SJSA1 (cell line): Measurements from ENCODE around the gene TCERG1. TPM values are rescaled to one million over a fixed set of nuclear protein-coding genes. Genes with fewer than 3 reads are reported as not detected.

Experiments used
- DNase-seq, 2 experiments: peaks; one replicate each; pipeline ENCODE4 v3.0.0-alpha.2; 2015 to 2020; ENCODE audit warnings: low spot score in 2 of 2, low read depth in 1 of 2
- H3K27ac ChIP-seq: fragments of 250-450 bp; sonication (Bioruptor Pico); 2 replicates; pipeline ENCODE4 v1.5.1; 2020; ENCODE audit warnings: mild to moderate bottlenecking, moderate library complexity
- H3K27me3 ChIP-seq: fragments of 250-450 bp; sonication (Bioruptor Pico); replicated peaks from 2 replicates; pipeline ENCODE4 v1.5.1; 2020; ENCODE audit warnings: mild to moderate bottlenecking, moderate library complexity
- H3K36me3 ChIP-seq: fragments of 250-450 bp; sonication (Bioruptor Pico); 2 replicates; pipeline ENCODE4 v1.5.1; 2020; ENCODE audit warnings: mild to moderate bottlenecking
- H3K4me1 ChIP-seq: fragments of 250-450 bp; sonication (Bioruptor Pico); replicated peaks from 2 replicates; pipeline ENCODE4 v1.6.1; 2021; ENCODE audit warnings: mild to moderate bottlenecking
- H3K4me3 ChIP-seq: fragments of 250-450 bp; sonication (Bioruptor Pico); 2 replicates; pipeline ENCODE4 v1.5.1; 2020; ENCODE audit warnings: mild to moderate bottlenecking
- H3K9me3 ChIP-seq: fragments of 250-450 bp; sonication (Bioruptor Pico); replicated peaks from 2 replicates; pipeline ENCODE4 v1.5.1; 2020; ENCODE audit warnings: mild to moderate bottlenecking
- total RNA-seq: library from RNA; depleted of rRNA; stranded (reverse); fragments of >200 nt; shearing (Covaris generic); gene quantifications from 2 replicates; pipeline ENCODE4 v1.2.3, GENCODE V29; 2014

Gene TCERG1
- total RNA-seq, 1 experiment from 2014 or later: 84.3 TPM

- 0 out of 2 replicates have a peak, but pooled peaks cover 3% of the 10 kb centered on the region for H3K27me3 ChIP-seq
- no peak overlapping the region for H3K4me3 ChIP-seq
- no peaks in the 10 kb centered on the region for H3K9me3 ChIP-seq
- no peaks in the 10 kb centered on the region for H3K4me1 ChIP-seq
- H3K36me3 ChIP-seq: peaks cover 24% of the 10 kb centered on the region
- no peak overlapping the region for H3K27ac ChIP-seq
- DNase-seq: no peak
Observed at GRCh38 chr5:146515473-146516150, 68.5 kb downstream of the TCERG1 start.

DNA sequence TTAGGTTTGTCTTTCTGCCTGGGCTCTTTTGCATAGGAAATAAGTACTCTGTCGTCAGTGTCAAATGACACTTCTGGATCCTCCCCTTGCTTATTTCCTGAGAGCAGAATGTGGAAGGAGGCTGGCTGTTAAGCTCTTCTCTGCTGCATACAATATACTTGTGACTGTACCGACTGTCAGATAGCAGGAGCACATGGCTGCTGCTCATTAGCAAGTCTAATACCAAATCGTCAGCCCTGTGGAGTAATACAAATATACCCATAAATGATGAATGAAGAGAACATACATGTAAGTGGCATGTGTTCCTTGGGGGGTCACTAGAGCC, 69.0 kb downstream of the TCERG1 start, which contains the start of gene GPR151:
TSS of gene GPR151 (minus strand) at position 40 of the 325 bp plus-strand sequence. CDS start 77 bp downstream, outside the sequence.
- DNase-seq: no peak

DNA sequence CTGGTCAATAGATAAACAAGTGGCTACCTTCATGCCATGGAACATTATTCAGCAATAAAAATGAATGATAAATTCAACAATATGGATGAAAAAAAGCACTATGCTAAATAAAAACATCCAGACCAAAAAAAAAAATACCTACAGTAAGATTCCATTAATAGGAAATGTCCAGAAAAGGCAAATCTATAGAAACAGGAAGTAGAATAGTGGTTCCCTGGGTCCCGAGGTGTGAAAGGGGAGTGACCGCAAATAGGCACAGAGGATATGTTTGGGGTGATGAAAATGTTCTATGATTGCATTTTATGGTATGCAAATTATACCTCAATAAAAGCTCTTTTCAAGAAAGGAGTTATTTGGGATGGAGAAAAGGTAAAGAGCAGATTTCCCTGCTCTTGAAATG, 72.4 kb downstream of the TCERG1 start:
- no peak overlapping the region for H3K27ac ChIP-seq
- no peaks in the 10 kb centered on the region for H3K4me1 ChIP-seq
- peaks cover 3% of the 10 kb centered on the region; the same call in 1 of the 2 replicates for H3K27me3 ChIP-seq
- no peaks in the 10 kb centered on the region for H3K9me3 ChIP-seq
- no peak overlapping the region for H3K4me3 ChIP-seq
- H3K36me3 ChIP-seq: no peaks in the 10 kb centered on the region
- DNase-seq: no peak

More for the DNA sequence above, 69.0 kb downstream of the TCERG1 start, which contains the start of gene GPR151:
- no peak within 1 kb of the TSS for H3K4me3 ChIP-seq
- no peaks in the 10 kb centered on the region for H3K9me3 ChIP-seq
- no peaks in the 10 kb centered on the region for H3K4me1 ChIP-seq
- H3K36me3 ChIP-seq: peaks cover 19% of the 10 kb centered on the region
- 0 out of 2 replicates have a peak, but pooled peaks cover 3% of the 10 kb centered on the region for H3K27me3 ChIP-seq
- no peak within 1 kb of the TSS for H3K27ac ChIP-seq

DNA sequence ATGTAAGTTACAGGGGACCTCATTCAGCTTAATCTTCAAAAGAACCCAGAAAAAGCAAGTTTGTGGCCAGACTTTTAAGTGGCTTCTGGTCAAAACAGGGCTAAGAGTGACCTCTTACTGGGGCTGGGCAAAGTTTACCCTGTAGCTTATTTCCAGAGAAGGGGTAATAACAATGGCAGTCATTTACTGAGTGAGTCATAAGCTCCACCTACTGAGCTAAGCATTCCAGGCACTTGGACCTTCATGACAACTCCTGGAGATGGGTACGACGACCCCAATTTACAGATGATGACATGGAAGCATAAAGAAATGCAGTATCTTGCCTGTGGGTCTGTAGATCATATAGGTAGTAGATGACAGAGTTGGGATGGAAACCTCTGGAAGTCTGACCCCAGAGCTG, 73.6 kb downstream of the TCERG1 start:
- H3K27ac ChIP-seq: no peak overlapping the region
- no peaks in the 10 kb centered on the region for H3K36me3 ChIP-seq
- peak in 1 of 2 experiments; percentile 18 for DNase-seq
- peaks cover 11% of the 10 kb centered on the region; the same call in 1 of the 2 replicates for H3K27me3 ChIP-seq
- no peaks in the 10 kb centered on the region for H3K9me3 ChIP-seq
- H3K4me3 ChIP-seq: no peak overlapping the region
- H3K4me1 ChIP-seq: no peaks in the 10 kb centered on the region

DNA sequence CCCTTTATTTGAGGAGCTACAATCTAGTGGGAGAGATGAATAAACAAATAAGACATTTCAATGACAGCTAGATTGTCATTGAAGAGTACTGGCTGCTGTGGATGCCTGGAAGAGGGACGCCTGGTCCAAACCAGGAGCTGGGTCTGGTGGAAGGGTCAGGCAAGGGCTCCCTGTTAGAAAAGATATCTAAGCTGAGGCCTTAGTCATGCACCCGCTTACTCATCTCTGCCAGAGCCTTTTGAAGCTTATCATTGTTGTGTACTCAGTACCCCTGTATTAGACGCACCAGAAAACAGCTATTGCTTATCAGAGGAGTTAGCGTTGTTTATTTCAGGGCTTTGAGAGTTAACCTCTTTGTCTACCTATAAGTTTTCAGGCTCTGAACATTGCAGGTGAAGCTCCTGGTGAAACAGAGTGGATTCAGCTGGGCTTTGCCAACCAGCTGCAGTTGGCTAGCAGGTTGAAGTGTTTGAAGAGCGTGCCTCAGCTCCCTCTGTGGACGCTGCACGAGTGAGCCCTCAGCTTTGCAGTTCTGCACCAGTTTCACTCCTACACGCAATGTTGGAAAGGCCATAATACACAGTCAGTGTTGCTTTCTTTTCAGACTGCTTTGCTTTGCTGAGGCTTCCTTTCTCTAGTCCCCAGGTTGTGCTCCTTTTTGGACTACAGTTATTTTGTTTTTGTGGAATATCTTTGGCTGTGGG, 74.4 kb downstream of the TCERG1 start:
- no peaks in the 10 kb centered on the region for H3K4me1 ChIP-seq
- DNase-seq: no peak
- no peaks in the 10 kb centered on the region for H3K9me3 ChIP-seq
- no peaks in the 10 kb centered on the region for H3K36me3 ChIP-seq
- no peak overlapping the region for H3K4me3 ChIP-seq
- H3K27me3 ChIP-seq: peaks cover 18% of the 10 kb centered on the region; the same call in 1 of the 2 replicates
- H3K27ac ChIP-seq: no peak overlapping the region

DNA sequence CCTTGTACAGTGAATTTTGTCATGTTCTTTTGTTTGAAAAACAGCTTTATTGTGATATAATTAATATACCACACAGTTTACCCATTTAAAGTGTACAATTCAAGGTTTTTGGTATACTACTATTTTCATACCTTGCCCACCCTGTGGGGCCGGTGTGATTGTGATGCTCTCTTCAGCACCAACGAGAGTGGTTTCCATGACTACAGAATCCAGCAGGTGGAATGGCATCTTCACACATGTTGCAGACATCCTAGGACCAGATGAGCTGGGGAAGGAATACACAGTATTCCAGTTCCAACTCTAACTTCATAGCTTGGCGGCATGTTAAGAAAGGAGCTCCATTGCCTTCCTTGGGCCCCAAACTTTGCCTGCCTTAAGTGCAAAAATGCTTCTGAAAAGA, 76.6 kb downstream of the TCERG1 start:
- Histone ChIP-seq H3K27ac (no peak overlapping the region), H3K27me3 (peaks cover 15% of the 10 kb centered on the region), H3K9me3 (no peaks in the 10 kb centered on the region), H3K36me3 (no peaks in the 10 kb centered on the region), H3K4me1 (no peaks in the 10 kb centered on the region), H3K4me3 (no peak overlapping the region)
- DNase-seq: no peak

- no peak overlapping the region for H3K27ac ChIP-seq
- H3K36me3 ChIP-seq: no peaks in the 10 kb centered on the region
- H3K4me1 ChIP-seq: no peaks in the 10 kb centered on the region
- H3K27me3 ChIP-seq: peaks cover 15% of the 10 kb centered on the region
- H3K4me3 ChIP-seq: no peak overlapping the region
- H3K9me3 ChIP-seq: no peaks in the 10 kb centered on the region
- DNase-seq: no peak
Observed at GRCh38 chr5:146527785-146528184, 80.7 kb downstream of the TCERG1 start.

DNA sequence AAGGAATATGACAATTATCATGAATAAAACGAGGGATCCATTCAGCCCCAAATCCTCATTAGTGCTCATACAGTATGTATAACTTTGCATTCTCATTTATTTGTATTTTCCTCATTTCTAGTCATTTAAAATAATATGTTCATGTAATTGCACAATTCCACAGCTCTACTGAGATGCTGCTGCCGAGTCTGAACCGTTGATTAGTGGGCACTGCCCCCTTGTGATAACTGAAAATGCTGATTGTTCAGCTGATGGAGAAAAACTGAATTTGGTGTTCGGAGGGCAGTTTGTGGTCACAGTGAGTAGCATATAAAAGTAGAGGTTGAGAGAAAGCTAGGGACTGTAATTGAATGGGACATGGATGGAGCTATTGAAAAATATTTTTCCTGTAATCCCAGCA, 81.1 kb downstream of the TCERG1 start:
- DNase-seq: no peak
- H3K4me3 ChIP-seq: no peak overlapping the region
- H3K4me1 ChIP-seq: no peaks in the 10 kb centered on the region
- no peaks in the 10 kb centered on the region for H3K36me3 ChIP-seq
- H3K9me3 ChIP-seq: no peaks in the 10 kb centered on the region
- H3K27me3 ChIP-seq: peaks cover 15% of the 10 kb centered on the region
- H3K27ac ChIP-seq: no peak overlapping the region

GRCh38 chr5:146529984-146530383, 82.9 kb downstream of the TCERG1 start:
- Histone ChIP-seq H3K4me3 (no peak overlapping the region), H3K27me3 (peaks cover 15% of the 10 kb centered on the region)
- no peak for DNase-seq

GRCh38 chr5:146533260-146533857, 86.2 kb downstream of the TCERG1 start:
- Histone ChIP-seq H3K4me3 (no peak overlapping the region), H3K27ac (no peak overlapping the region), H3K27me3 (no peaks in the 10 kb centered on the region), H3K36me3 (no peaks in the 10 kb centered on the region), H3K9me3 (no peaks in the 10 kb centered on the region), H3K4me1 (no peaks in the 10 kb centered on the region)
- peak; percentile 37 to 66 for DNase-seq

More at GRCh38 chr5:146529984-146530383, 82.9 kb downstream of the TCERG1 start:
- Histone ChIP-seq H3K9me3 (no peaks in the 10 kb centered on the region), H3K36me3 (no peaks in the 10 kb centered on the region), H3K27ac (no peak overlapping the region), H3K4me1 (no peaks in the 10 kb centered on the region)

- H3K27me3 ChIP-seq: no peaks in the 10 kb centered on the region
- H3K9me3 ChIP-seq: no peaks in the 10 kb centered on the region
- H3K27ac ChIP-seq: no peak overlapping the region
- H3K4me3 ChIP-seq: no peak overlapping the region
- H3K4me1 ChIP-seq: no peaks in the 10 kb centered on the region
- no peak for DNase-seq
- H3K36me3 ChIP-seq: no peaks in the 10 kb centered on the region
Observed at GRCh38 chr5:146533882-146534281, 86.7 kb downstream of the TCERG1 start.

- H3K4me3 ChIP-seq: no peak overlapping the region
- H3K27ac ChIP-seq: no peak overlapping the region
- H3K4me1 ChIP-seq: no peaks in the 10 kb centered on the region
- no peaks in the 10 kb centered on the region for H3K27me3 ChIP-seq
- no peak for DNase-seq
- H3K9me3 ChIP-seq: no peaks in the 10 kb centered on the region
- H3K36me3 ChIP-seq: no peaks in the 10 kb centered on the region
Observed at GRCh38 chr5:146538432-146538831, 91.3 kb downstream of the TCERG1 start.

- DNase-seq: no peak
- Histone ChIP-seq H3K4me3 (no peak overlapping the region), H3K4me1 (no peaks in the 10 kb centered on the region), H3K27me3 (no peaks in the 10 kb centered on the region), H3K9me3 (no peaks in the 10 kb centered on the region), H3K27ac (no peak overlapping the region), H3K36me3 (no peaks in the 10 kb centered on the region)
Observed at GRCh38 chr5:146539973-146540372, 92.8 kb downstream of the TCERG1 start.

- Histone ChIP-seq H3K4me1 (no peaks in the 10 kb centered on the region), H3K36me3 (no peaks in the 10 kb centered on the region), H3K9me3 (no peaks in the 10 kb centered on the region), H3K4me3 (no peak overlapping the region), H3K27me3 (no peaks in the 10 kb centered on the region), H3K27ac (no peak overlapping the region)
- DNase-seq: no peak
Observed at GRCh38 chr5:146540414-146540813, 93.3 kb downstream of the TCERG1 start.
